DND-41 (cell line): ENCODE measurements around the gene VPS16.

Source experiments
- ATAC-seq: fragments of 200-7000 bp; cut with Tn5 transposase; 3 replicates; pipeline ENCODE4 v1.9.1; 2021; ENCODE audit warnings: low read depth; ENCODE audit not compliant: insufficient read depth
- DNase-seq: peaks from one replicate; pipeline ENCODE4 v3.0.0-alpha.2; 2020
- H2AFZ ChIP-seq: 2 replicates; pipeline ENCODE4 v1.6.0; 2012; ENCODE audit warnings: low read depth, low read length
- H3K27ac ChIP-seq: 2 replicates; pipeline ENCODE4 v1.5.1; 2012; ENCODE audit warnings: low read length, inconsistent platforms
- H3K27me3 ChIP-seq: fragments of 200-600 bp; sonication (generic); 2 replicates; pipeline ENCODE4 v1.6.0; 2012; ENCODE audit warnings: low read length, mild to moderate bottlenecking, inconsistent platforms; ENCODE audit not compliant: insufficient read depth, poor library complexity
- H3K36me3 ChIP-seq: 2 replicates; pipeline ENCODE4 v1.5.1; 2012; ENCODE audit warnings: low read length, inconsistent platforms; ENCODE audit not compliant: insufficient read depth
- H3K4me1 ChIP-seq: 2 replicates; pipeline ENCODE4 v1.5.1; 2012; ENCODE audit warnings: mild to moderate bottlenecking, low read length; ENCODE audit not compliant: insufficient read depth
- H3K4me2 ChIP-seq: 2 replicates; pipeline ENCODE4 v1.6.0; 2012; ENCODE audit warnings: mild to moderate bottlenecking, moderate library complexity, low read length, inconsistent platforms; ENCODE audit not compliant: insufficient read depth
- H3K4me3 ChIP-seq, 2 experiments: fragments of 200-600 bp in 1 of 2; shearing (Covaris generic) in 1 of 2; 2 replicates each; pipeline ENCODE4 v1.5.1; 2012 to 2016; ENCODE audit warnings: inconsistent platforms in 2 of 2, low read length in 2 of 2, mild to moderate bottlenecking in 2 of 2, low read depth in 1 of 2, moderate library complexity in 1 of 2
- H3K79me2 ChIP-seq: 2 replicates; pipeline ENCODE4 v1.6.0; 2012; ENCODE audit warnings: low read length, inconsistent platforms; ENCODE audit not compliant: insufficient read depth
- H3K9ac ChIP-seq: 2 replicates; pipeline ENCODE4 v1.6.0; 2012; ENCODE audit warnings: low read depth, mild to moderate bottlenecking, inconsistent platforms, low read length, moderate library complexity
- H3K9me3 ChIP-seq: 2 replicates; pipeline ENCODE4 v1.5.1; 2012; ENCODE audit warnings: low read length, moderate library complexity, mild to moderate bottlenecking, inconsistent platforms; ENCODE audit not compliant: insufficient read depth, severe bottlenecking
- H4K20me1 ChIP-seq: 2 replicates; pipeline ENCODE4 v1.6.0; 2012; ENCODE audit warnings: low read length; ENCODE audit not compliant: insufficient read depth
- CTCF ChIP-seq: IDR thresholded peaks from 2 replicates; pipeline ENCODE4 v1.5.1; 2012; ENCODE audit warnings: borderline replicate concordance, low read length, moderate library complexity, mild to moderate bottlenecking; ENCODE audit not compliant: poor library complexity, severe bottlenecking; ENCODE audit errors: extremely low read depth
- EZH2 ChIP-seq: IDR thresholded peaks from 3 replicates; pipeline ENCODE4 v1.6.1; 2012; ENCODE audit warnings: borderline replicate concordance, low read depth, mild to moderate bottlenecking, moderate library complexity, low read length, inconsistent platforms; ENCODE audit not compliant: severe bottlenecking

Gene VPS16

GRCh38 chr20:2899243-2899642, 58.7 kb downstream of the VPS16 start:
- no peak for TF ChIP-seq EZH2
- TF ChIP-seq CTCF = no peak
- Histone ChIP-seq H2AFZ (no peak overlapping the region), H3K4me2 (no peak overlapping the region), H3K4me3 (no peak overlapping the region), H3K27me3 (no peaks in the 10 kb centered on the region), H3K79me2 (peaks cover 78% of the 10 kb centered on the region), H3K4me1 (peaks cover 3% of the 10 kb centered on the region; the same call in 1 of the 2 replicates), H3K9ac (no peak overlapping the region), H3K27ac (no peak overlapping the region), H3K9me3 (peaks cover 4% of the 10 kb centered on the region), H3K36me3 (peaks cover under 1% of the 10 kb centered on the region; the same call in 1 of the 2 replicates), H4K20me1 (peaks cover 25% of the 10 kb centered on the region; the same call in 1 of the 2 replicates)
- DNase-seq (no peak), ATAC-seq (no peak)

DNA sequence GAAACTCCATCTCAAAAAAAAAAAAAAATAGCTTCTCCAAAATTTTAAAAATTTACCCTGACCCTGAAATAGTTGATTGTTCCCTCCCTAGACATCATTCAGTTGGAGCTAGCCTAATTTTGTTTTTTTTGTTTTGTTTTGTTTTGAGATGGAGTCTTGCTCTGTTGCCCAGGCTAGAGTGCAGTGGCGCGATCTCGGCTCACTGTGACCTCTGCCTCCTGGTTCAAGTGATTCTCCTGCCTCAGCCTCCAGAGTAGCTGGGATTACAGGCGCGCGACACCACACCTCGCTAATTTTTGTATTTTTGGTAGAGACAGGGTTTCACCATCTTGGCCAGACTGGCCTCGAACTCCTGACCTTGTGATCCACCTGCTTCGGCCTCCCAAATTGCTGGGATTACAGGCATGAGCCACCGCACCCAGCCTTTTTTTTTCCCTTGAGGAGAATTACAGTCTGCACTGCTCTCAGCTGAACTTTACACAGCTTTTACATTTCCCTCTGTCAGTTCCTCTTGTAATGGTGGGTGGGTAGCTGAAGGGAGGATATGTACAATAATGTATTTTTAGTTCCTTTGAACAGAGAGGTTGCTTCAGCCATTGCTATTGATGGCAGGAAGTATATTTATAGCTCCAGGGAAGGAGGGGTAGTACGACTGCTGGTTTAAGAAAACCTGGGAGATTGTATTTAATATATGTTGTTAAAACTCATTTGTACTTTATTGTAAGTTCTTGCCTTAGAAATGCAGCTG, 60.5 kb downstream of the VPS16 start:
- no peak for DNase-seq
- peaks cover 74% of the 10 kb centered on the region for H3K79me2 ChIP-seq

GRCh38 chr20:2902291-2902690, 61.7 kb downstream of the VPS16 start:
- Histone ChIP-seq H3K9ac (no peak overlapping the region), H3K9me3 (no peaks in the 10 kb centered on the region), H3K27ac (no peak overlapping the region), H4K20me1 (peaks cover 23% of the 10 kb centered on the region; the same call in 1 of the 2 replicates), H3K36me3 (no peaks in the 10 kb centered on the region), H2AFZ (no peak overlapping the region), H3K4me3 (no peak overlapping the region), H3K4me1 (peaks cover 3% of the 10 kb centered on the region; the same call in 1 of the 2 replicates), H3K79me2 (peaks cover 70% of the 10 kb centered on the region), H3K4me2 (no peak overlapping the region), H3K27me3 (no peaks in the 10 kb centered on the region)
- ATAC-seq (no peak), DNase-seq (no peak)
- TF ChIP-seq EZH2 = no peak
- TF ChIP-seq CTCF = no peak

More for the DNA sequence above, 60.5 kb downstream of the VPS16 start:
- Histone ChIP-seq H3K4me2 (no peak overlapping the region), H3K36me3 (no peaks in the 10 kb centered on the region), H2AFZ (no peak overlapping the region), H3K9me3 (no peaks in the 10 kb centered on the region), H3K9ac (no peak overlapping the region), H4K20me1 (peaks cover 30% of the 10 kb centered on the region; the same call in 1 of the 2 replicates), H3K27me3 (no peaks in the 10 kb centered on the region), H3K4me1 (peaks cover 3% of the 10 kb centered on the region; the same call in 1 of the 2 replicates), H3K27ac (no peak overlapping the region), H3K4me3 (no peak overlapping the region)
- TF ChIP-seq EZH2 = no peak
- no peak for TF ChIP-seq CTCF
- ATAC-seq = peak; percentile 83
